Mesenchymal stem cell (in vitro differentiated cells and primary cell): ENCODE data around the gene KIRREL3.
A peak's percentile ranks its signal among the peaks of the same experiment; 100 is the strongest.

Experiments
- DNase-seq: peaks from one replicate; pipeline ENCODE4 v3.0.0-alpha.2; 2013
- H2AFZ ChIP-seq: one replicate; pipeline ENCODE4 v1.6.1; 2013; ENCODE audit warnings: low read depth, mild to moderate bottlenecking, control low read depth, inconsistent platforms, low read length, moderate library complexity
- H2AK5ac ChIP-seq: 2 replicates; pipeline ENCODE4 v1.6.1; 2013; ENCODE audit warnings: low read length, moderate library complexity, mild to moderate bottlenecking, inconsistent platforms; ENCODE audit not compliant: severe bottlenecking
- H2BK120ac ChIP-seq: one replicate; pipeline ENCODE4 v1.6.1; 2013; ENCODE audit warnings: low read depth, mild to moderate bottlenecking, inconsistent platforms, low read length, moderate library complexity
- H2BK12ac ChIP-seq, 2 experiments: one replicate each; pipeline ENCODE4 v1.6.1; 2013; ENCODE audit warnings: inconsistent platforms in 2 of 2, low read length in 2 of 2, mild to moderate bottlenecking in 2 of 2, moderate library complexity in 2 of 2, control low read depth in 1 of 2
- H2BK15ac ChIP-seq: one replicate; pipeline ENCODE4 v1.6.1; 2013; ENCODE audit warnings: mild to moderate bottlenecking, low read depth, inconsistent platforms; ENCODE audit not compliant: poor library complexity, severe bottlenecking
- H2BK5ac ChIP-seq: 2 replicates; pipeline ENCODE4 v1.6.1; 2013; ENCODE audit warnings: low read depth, mild to moderate bottlenecking, low read length, control low read depth, inconsistent platforms; ENCODE audit not compliant: poor library complexity, severe bottlenecking
- H3K14ac ChIP-seq, 2 experiments: one replicate each; pipeline ENCODE4 v1.6.1; 2013; ENCODE audit warnings: inconsistent platforms in 2 of 2, low read length in 2 of 2, control low read depth in 1 of 2, mild to moderate bottlenecking in 1 of 2, moderate library complexity in 1 of 2
- H3K18ac ChIP-seq, 2 experiments: one replicate each; pipeline ENCODE4 v1.6.1; 2013; ENCODE audit warnings: inconsistent platforms in 2 of 2, low read length in 2 of 2, control low read depth in 1 of 2, low read depth in 1 of 2, mild to moderate bottlenecking in 1 of 2
- H3K23ac ChIP-seq, 2 experiments: one replicate each; pipeline ENCODE4 v1.6.1; 2013; ENCODE audit warnings: inconsistent platforms in 2 of 2, low read length in 2 of 2, mild to moderate bottlenecking in 2 of 2, moderate library complexity in 2 of 2, control low read depth in 1 of 2
- H3K27ac ChIP-seq: 2 replicates; pipeline ENCODE4 v1.5.1; 2013; ENCODE audit warnings: mild to moderate bottlenecking, moderate library complexity, low read length, control low read depth, inconsistent platforms; ENCODE audit not compliant: poor library complexity, severe bottlenecking
- H3K27me3 ChIP-seq, 2 experiments: 2 replicates each; pipeline versions ENCODE4 v1.6.1 to v1.7.0; 2013; ENCODE audit warnings: low read length in 2 of 2, mild to moderate bottlenecking in 2 of 2, moderate library complexity in 2 of 2, control low read depth in 1 of 2, inconsistent platforms in 1 of 2; ENCODE audit not compliant: control insufficient read depth in 1 of 2, insufficient read depth in 1 of 2
- H3K36me3 ChIP-seq, 2 experiments: 2 replicates each; pipeline versions ENCODE4 v1.6.1 to v1.7.0; 2013; ENCODE audit warnings: low read length in 2 of 2, control low read depth in 1 of 2, inconsistent platforms in 1 of 2, low read depth in 1 of 2, mild to moderate bottlenecking in 1 of 2; ENCODE audit not compliant: insufficient read depth in 2 of 2, control insufficient read depth in 1 of 2
- H3K4ac ChIP-seq, 2 experiments: one replicate each; pipeline ENCODE4 v1.6.1; 2013; ENCODE audit warnings: inconsistent platforms in 2 of 2, low read length in 2 of 2, mild to moderate bottlenecking in 2 of 2, moderate library complexity in 2 of 2, control low read depth in 1 of 2, low read depth in 1 of 2
- H3K4me1 ChIP-seq: 2 replicates; pipeline ENCODE4 v1.6.1; 2013; ENCODE audit warnings: low read depth, low read length, control low read depth; ENCODE audit not compliant: control insufficient read depth, insufficient read depth
- H3K4me2 ChIP-seq: 2 replicates; pipeline ENCODE4 v1.6.1; 2013; ENCODE audit warnings: low read length, mild to moderate bottlenecking, inconsistent platforms; ENCODE audit not compliant: poor library complexity, severe bottlenecking
- H3K4me3 ChIP-seq, 2 experiments: 2 replicates each; pipeline versions ENCODE4 v1.5.1 to v1.7.0; 2013; ENCODE audit warnings: low read length in 2 of 2, mild to moderate bottlenecking in 2 of 2, control low read depth in 1 of 2, low read depth in 1 of 2; ENCODE audit not compliant: insufficient read depth in 1 of 2
- H3K79me1 ChIP-seq: replicated peaks from 2 replicates; pipeline ENCODE4 v1.6.1; 2013; ENCODE audit warnings: mild to moderate bottlenecking, control low read depth, low read length, inconsistent platforms; ENCODE audit not compliant: poor library complexity, severe bottlenecking
- H3K9ac ChIP-seq: 2 replicates; pipeline ENCODE4 v1.7.0; 2013; ENCODE audit warnings: mild to moderate bottlenecking, low read length, moderate library complexity
- H3K9me3 ChIP-seq: 2 replicates; pipeline ENCODE4 v1.7.0; 2013; ENCODE audit warnings: mild to moderate bottlenecking, low read length; ENCODE audit not compliant: control insufficient read depth
- H4K8ac ChIP-seq: one replicate; pipeline ENCODE4 v1.6.1; 2013; ENCODE audit warnings: inconsistent platforms, mild to moderate bottlenecking, low read length, moderate library complexity
- H4K91ac ChIP-seq: one replicate; pipeline ENCODE4 v1.6.1; 2013; ENCODE audit warnings: mild to moderate bottlenecking, low read length, inconsistent platforms
- WGBS: methylation state at CpG from one replicate; pipeline ENCODE4 v1.1.7; 2013; ENCODE audit warnings: mixed read lengths; 5-methylcytosine and 5-hydroxymethylcytosine counted together

Gene KIRREL3

DNA sequence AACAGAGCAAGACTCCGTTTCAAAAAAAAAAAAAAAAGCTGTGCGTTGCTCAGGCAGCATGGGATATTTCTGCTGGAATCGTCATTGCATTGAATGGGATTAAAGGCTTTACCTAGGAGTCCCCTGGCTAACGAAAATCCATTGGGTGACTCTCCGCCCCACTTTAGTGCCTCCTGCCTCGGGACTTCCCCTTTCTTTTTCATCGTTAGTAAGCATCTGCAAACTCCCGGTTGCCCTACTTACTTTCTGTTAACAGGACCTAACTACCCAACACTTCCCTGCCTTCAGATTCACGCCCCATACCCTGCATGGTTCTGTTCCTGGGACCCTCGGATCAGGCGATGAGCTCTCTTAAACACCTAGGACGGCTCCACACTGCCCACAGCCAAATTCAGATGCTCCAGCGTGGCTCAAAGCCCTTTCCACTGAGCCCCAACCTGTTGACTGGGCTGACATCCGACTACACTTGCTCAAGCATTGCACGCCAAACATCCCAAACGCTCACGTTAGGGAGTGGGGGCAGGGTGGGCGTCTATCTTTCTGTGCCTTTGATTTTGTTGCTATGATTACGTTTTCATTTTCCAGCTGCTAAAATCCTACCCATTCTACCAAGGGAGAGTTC is 501.3 kb downstream of the KIRREL3 start:
- no peak overlapping the region for H3K27ac ChIP-seq
- H3K4me1 ChIP-seq: no peaks in the 10 kb centered on the region
- no peak overlapping the region for H4K8ac ChIP-seq
- H3K9ac ChIP-seq: no peak overlapping the region
- H4K91ac ChIP-seq: no peak overlapping the region
- no peak overlapping the region for H2AK5ac ChIP-seq
- H3K27me3 ChIP-seq: peaks cover 16 to 40% of the 10 kb centered on the region in 2 experiments
- 77% methylated on average over 18 of the region's 19 CpGs for WGBS
- no peaks in the 10 kb centered on the region for H3K79me1 ChIP-seq
- no peak overlapping the region for H3K4me2 ChIP-seq
- H3K4ac ChIP-seq: no peak overlapping the region
- no peak overlapping the region for H3K14ac ChIP-seq
- no peaks in the 10 kb centered on the region for H3K36me3 ChIP-seq
- H3K18ac ChIP-seq: no peak overlapping the region
- H3K4me3 ChIP-seq: no peak overlapping the region
- no peak for DNase-seq
- no peak overlapping the region for H2BK5ac ChIP-seq
- H3K23ac ChIP-seq: no peak overlapping the region
- peaks cover 8% of the 10 kb centered on the region for H3K9me3 ChIP-seq
- H2AFZ ChIP-seq: no peak overlapping the region
- H2BK120ac ChIP-seq: no peak overlapping the region
- H2BK15ac ChIP-seq: no peak overlapping the region
- H2BK12ac ChIP-seq: no peak overlapping the region

DNA sequence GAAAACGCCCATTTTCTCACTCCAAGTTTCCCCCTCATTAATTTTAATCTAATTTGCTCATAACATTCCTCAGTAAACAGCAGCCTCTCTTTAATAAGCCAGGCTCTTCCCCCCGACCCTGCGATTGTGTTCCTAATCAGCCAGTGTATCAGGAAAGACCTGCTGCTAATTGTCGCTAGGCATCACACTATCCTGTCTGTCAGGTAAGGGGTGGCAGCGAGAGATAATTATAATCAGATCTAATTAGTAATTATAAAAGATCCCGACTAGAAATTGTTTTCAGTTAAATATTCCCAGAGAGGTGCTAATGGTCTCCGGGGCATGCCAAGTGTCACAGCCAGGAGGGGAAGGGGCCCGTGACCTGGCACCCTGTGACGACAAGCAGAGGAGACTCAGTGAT is 502.3 kb downstream of the KIRREL3 start:
- no peak overlapping the region for H3K4me2 ChIP-seq

DNA sequence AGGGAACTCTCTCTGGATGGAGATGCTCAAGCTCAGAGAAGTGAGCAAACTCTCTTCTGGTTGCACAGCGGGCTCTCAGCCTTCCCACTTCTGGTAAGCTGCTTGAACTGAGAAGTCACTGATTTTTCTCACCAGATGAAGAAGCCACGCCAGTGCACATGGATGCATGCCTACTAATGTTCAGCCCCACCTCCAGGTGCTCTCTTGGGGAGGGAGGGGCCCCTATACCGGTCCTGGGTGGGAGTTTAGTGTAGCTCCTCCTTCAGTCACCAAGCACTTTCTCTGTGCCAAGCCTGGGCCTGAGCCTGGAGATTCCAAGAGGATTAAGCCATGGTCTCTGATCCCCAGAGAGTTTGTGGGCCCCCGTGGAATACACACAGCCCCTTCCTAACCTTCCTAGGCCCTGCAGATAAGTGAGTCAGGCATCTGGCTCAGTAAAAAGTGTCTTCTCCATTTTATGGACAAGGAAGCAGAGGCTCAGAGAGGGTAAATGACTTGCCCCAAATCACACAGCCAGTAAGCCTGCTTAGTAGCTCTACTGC is 502.9 kb downstream of the KIRREL3 start:
- Histone ChIP-seq H3K23ac (no peak overlapping the region), H2AFZ (no peak overlapping the region), H3K18ac (no peak overlapping the region), H2AK5ac (no peak overlapping the region), H3K9ac (no peak overlapping the region), H3K4me3 (no peak overlapping the region), H4K8ac (no peak overlapping the region), H3K14ac (no peak overlapping the region), H3K9me3 (no peaks in the 10 kb centered on the region), H3K4me2 (no peak overlapping the region), H3K27me3 (peaks cover 6 to 25% of the 10 kb centered on the region in 2 experiments), H3K27ac (no peak overlapping the region), H3K4me1 (no peaks in the 10 kb centered on the region), H2BK12ac (no peak overlapping the region), H4K91ac (no peak overlapping the region), H3K4ac (no peak overlapping the region), H3K36me3 (no peaks in the 10 kb centered on the region), H2BK15ac (no peak overlapping the region), H2BK5ac (no peak overlapping the region), H2BK120ac (no peak overlapping the region), H3K79me1 (no peaks in the 10 kb centered on the region)
- no peak for DNase-seq
- WGBS: 71% methylated on average over 4 of the region's 4 CpGs

More for the DNA sequence above, 502.3 kb downstream of the KIRREL3 start:
- Histone ChIP-seq H2AFZ (no peak overlapping the region), H3K36me3 (no peaks in the 10 kb centered on the region), H2BK120ac (no peak overlapping the region), H3K27ac (no peak overlapping the region), H3K9ac (no peak overlapping the region), H3K18ac (no peak overlapping the region), H4K8ac (no peak overlapping the region), H3K9me3 (peaks cover under 1% of the 10 kb centered on the region), H4K91ac (peak overlapping the region; percentile 55), H3K27me3 (peaks cover 12 to 31% of the 10 kb centered on the region in 2 experiments), H2BK15ac (no peak overlapping the region), H3K4me1 (no peaks in the 10 kb centered on the region), H3K79me1 (no peaks in the 10 kb centered on the region), H2AK5ac (no peak overlapping the region), H3K23ac (no peak overlapping the region), H2BK12ac (no peak overlapping the region), H3K14ac (no peak overlapping the region), H3K4ac (no peak overlapping the region), H2BK5ac (no peak overlapping the region), H3K4me3 (no peak overlapping the region)
- 67% methylated on average over 7 of the region's 9 CpGs for WGBS
- no peak for DNase-seq

DNA sequence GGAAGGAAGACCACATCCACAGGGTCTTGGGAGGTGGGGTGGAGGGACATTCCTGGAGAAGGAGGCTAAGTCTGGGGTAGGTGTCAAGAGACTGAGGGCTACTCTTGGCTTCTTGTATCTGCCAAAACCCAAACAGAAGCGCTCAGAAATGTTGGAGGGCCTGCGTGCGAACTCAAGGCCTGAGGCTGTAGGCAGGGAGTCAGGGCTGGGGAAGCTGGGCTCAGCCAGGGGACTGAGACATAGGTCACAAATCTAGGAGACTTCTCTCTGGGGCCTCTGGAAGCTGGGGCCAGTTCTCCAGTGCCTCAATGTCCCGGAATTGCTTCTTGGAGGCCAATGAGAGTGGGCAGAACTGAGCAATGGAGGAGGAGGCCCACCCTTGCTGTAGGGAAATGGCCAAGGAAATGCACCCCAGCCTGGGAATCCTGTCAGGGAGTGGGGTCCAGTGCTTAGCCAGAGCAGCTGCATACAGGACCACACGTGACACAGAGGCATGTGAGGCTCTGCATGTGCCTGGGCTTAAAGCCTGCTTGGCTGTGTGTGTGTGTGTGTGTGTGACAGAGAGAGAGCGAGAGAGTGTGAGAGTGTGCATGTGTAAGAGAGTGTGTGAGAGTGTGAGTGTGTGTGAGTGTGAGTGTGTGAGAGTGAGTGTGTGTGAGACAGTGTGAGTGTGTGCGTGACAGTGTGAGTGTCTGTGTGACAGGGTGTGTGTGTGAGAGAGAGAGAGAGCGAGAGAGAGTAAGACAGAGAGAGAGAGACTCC is 503.8 kb downstream of the KIRREL3 start:
- Histone ChIP-seq H2AK5ac (no peak overlapping the region), H3K23ac (no peak overlapping the region), H2BK5ac (no peak overlapping the region), H3K4me2 (no peak overlapping the region), H2BK12ac (no peak overlapping the region), H3K14ac (no peak overlapping the region), H2BK15ac (no peak overlapping the region), H3K4me3 (no peak overlapping the region), H3K27me3 (peaks cover 3 to 23% of the 10 kb centered on the region in 2 experiments), H3K36me3 (no peaks in the 10 kb centered on the region), H3K9ac (no peak overlapping the region), H3K4me1 (no peaks in the 10 kb centered on the region), H4K8ac (no peak overlapping the region), H3K79me1 (no peaks in the 10 kb centered on the region), H3K27ac (no peak overlapping the region), H3K9me3 (no peaks in the 10 kb centered on the region), H2BK120ac (no peak overlapping the region), H3K18ac (no peak overlapping the region), H4K91ac (no peak overlapping the region), H3K4ac (no peak overlapping the region), H2AFZ (no peak overlapping the region)
- 84% methylated on average over 6 of the region's 8 CpGs for WGBS
- DNase-seq: no peak
